ENCODE data around the gene OVCA2.

Gene OVCA2

DNA sequence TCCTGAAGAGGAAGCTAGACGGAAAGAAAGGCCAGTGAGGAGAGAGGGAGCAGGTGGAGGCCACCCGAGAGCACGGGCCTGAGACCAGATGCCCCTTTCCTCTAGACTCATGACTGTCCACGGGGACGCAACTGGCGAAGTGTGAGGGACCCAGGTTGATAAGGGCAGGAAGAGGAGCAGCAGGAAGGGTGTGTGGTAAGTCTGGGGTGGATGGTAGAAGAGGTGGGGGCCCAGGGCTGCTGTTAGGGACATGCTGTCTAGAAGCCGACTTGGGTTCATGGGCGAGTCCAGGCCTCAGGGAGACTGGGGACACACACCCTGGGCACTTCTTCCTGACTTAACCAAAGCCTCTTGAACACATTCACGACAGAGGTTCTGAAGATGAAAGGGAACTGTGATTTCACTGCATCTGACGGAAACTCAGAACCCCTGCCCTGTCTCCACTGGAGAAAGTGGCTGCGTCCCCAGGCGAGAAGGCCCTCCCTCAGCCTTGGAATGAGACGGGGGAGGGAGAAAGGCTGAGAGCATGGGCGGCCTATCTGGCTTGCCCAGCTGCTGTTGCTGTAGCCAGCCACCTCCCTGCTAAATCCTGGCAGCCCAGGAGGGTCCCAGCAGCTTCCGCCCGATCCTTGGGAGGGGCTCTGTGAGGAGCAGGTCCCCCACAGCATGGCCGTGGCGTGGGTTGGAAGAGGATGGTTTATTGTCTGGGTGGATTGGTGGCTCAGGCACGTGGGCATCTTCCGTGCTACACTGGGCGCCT lies 19.0 kb downstream of the OVCA2 start:
- TF ChIP-seq, protein P1, sequence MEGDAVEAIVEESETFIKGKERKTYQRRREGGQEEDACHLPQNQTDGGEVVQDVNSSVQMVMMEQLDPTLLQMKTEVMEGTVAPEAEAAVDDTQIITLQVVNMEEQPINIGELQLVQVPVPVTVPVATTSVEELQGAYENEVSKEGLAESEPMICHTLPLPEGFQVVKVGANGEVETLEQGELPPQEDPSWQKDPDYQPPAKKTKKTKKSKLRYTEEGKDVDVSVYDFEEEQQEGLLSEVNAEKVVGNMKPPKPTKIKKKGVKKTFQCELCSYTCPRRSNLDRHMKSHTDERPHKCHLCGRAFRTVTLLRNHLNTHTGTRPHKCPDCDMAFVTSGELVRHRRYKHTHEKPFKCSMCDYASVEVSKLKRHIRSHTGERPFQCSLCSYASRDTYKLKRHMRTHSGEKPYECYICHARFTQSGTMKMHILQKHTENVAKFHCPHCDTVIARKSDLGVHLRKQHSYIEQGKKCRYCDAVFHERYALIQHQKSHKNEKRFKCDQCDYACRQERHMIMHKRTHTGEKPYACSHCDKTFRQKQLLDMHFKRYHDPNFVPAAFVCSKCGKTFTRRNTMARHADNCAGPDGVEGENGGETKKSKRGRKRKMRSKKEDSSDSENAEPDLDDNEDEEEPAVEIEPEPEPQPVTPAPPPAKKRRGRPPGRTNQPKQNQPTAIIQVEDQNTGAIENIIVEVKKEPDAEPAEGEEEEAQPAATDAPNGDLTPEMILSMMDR (IDR thresholded peaks at IDR 0.05), result no peak
- Mint-ChIP-seq H3K27me3 (ENCODE audit: low read depth, poor library complexity) (peaks cover 67% of the 10 kb centered on the region), H3K27ac (no peak overlapping the region), H3K4me1 (peaks cover 45% of the 10 kb centered on the region), H3K9me3 (no peaks in the 10 kb centered on the region), H3K36me3 (ENCODE audit: low read depth) (peaks cover 58% of the 10 kb centered on the region), H3K4me3 (no peak overlapping the region)
- DNase-seq, result no peak

DNA sequence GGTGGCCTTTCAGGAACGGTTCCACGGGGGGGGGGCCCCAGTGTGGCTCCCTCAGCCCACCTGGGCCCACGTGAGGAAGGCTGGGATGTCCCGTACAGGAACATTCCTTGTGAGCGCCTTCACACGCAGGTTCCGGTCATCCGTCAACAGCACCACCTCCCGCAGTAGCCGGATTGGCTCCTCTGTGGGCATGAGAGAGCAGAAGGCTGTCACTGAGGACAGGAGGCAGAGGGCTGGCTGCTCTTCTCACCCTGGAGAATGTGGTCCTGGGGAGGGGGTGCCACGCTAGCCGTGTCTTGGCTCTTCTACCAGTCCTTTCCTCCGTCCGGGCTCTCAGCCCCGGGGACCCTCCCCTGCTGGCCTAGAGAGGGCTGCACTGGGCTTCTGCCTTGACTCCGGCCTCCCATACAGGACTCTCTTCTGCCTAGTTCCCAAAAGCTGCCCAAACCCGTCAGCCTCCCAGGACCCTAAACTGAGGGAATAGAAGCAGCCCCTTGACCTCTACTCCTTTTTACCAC lies 19.7 kb downstream of the OVCA2 start:
- no peak for DNase-seq
- peaks cover 63% of the 10 kb centered on the region for H3K36me3 Mint-ChIP-seq (ENCODE audit: low read depth)
- TF ChIP-seq, protein P1 (IDR thresholded peaks at IDR 0.05), result no peak
- H3K9me3 Mint-ChIP-seq, result no peaks in the 10 kb centered on the region
- peaks cover 60% of the 10 kb centered on the region for H3K27me3 Mint-ChIP-seq (ENCODE audit: low read depth, poor library complexity)
- no peak overlapping the region for H3K4me3 Mint-ChIP-seq
- peaks cover 51% of the 10 kb centered on the region for H3K4me1 Mint-ChIP-seq
- H3K27ac Mint-ChIP-seq, result no peak overlapping the region

DNA sequence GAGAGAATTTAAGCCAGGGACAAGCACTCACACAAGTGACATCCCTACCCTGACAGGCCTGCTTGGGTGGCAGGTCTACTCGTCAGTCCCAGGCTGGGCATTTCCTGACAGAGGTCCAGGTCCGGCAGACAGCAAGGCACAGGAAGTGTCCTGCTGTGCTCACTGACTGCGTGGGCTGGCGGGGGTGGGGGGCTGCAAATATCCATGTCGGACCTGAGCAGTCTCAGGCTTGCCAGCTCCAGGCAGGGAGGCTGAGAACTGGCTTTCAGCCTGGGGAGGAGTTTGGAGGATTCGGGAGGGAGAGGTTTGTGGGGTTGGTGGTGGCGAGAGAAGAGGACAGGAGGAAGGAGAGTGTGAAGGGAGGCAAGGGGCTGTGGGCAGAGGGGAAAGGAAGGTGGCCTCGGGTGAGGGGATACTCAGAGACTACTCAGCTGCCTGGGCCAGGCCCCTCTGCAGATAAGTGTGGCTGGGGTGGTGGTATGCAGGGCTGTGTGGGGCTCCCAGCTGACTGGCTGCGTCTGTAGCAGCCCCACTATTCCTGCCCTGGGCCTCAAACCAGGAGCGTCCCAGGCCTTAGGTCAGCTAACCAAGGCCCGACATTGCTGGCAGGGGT lies 20.9 kb downstream of the OVCA2 start:
- no peak for DNase-seq
- TF ChIP-seq, protein P1 (IDR thresholded peaks at IDR 0.05), result no peak
- H3K27me3 Mint-ChIP-seq (ENCODE audit: low read depth, poor library complexity), result peaks cover 51% of the 10 kb centered on the region
- H3K36me3 Mint-ChIP-seq (ENCODE audit: low read depth), result peaks cover 63% of the 10 kb centered on the region
- no peaks in the 10 kb centered on the region for H3K9me3 Mint-ChIP-seq
- no peak overlapping the region for H3K27ac Mint-ChIP-seq
- H3K4me3 Mint-ChIP-seq, result peak overlapping the region; percentile 49
- peaks cover 61% of the 10 kb centered on the region for H3K4me1 Mint-ChIP-seq

DNA sequence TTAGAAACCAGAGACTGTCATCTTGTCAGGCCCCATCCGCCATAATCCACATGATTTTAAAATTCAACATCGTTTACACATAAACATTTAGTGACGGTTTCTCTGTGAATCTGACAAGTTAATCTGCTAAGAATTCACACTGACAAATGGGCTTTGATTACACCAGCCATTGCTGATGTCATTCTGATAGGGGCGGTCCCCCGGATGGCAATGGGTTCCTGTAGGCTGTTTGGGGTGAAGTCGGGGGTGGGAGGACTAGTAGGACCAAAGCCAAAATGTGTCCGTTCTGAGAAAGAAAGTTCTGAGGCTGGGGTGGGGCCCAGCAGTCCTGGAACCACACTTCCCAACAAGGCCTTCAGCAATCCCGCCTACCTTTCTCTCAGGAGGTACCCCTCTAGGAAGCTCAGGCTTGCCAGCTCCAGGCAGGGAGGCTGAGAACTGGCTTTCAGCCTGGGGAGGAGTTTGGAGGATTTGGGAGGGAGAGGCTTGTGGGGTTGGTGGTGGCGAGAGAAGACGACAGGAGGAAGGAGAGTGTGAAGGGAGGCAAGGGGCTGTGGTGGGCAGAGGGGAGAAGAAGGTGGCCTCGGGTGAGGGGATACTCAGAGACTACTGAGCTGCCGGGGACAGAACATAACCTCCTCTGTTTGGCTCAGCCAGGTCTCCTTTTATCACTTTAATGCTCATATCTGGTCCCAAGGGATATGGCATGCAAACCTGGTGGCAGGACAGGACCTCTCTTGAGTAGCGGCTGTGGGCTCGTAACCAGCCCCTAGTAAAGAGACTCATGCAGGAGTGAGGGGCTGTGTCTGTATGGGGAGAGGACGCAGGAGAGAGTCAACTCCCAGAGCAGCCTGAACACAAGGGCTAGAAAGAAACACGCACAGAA lies 21.7 kb downstream of the OVCA2 start:
- peaks cover 42% of the 10 kb centered on the region for H3K27me3 Mint-ChIP-seq (ENCODE audit: low read depth, poor library complexity)
- peaks cover 70% of the 10 kb centered on the region for H3K4me1 Mint-ChIP-seq
- TF ChIP-seq, protein P1 (IDR thresholded peaks at IDR 0.05), result no peak
- no peaks in the 10 kb centered on the region for H3K9me3 Mint-ChIP-seq
- DNase-seq, result no peak
- no peak overlapping the region for H3K27ac Mint-ChIP-seq
- H3K36me3 Mint-ChIP-seq (ENCODE audit: low read depth), result peaks cover 64% of the 10 kb centered on the region
- peak overlapping the region; percentile 7 for H3K4me3 Mint-ChIP-seq

DNA sequence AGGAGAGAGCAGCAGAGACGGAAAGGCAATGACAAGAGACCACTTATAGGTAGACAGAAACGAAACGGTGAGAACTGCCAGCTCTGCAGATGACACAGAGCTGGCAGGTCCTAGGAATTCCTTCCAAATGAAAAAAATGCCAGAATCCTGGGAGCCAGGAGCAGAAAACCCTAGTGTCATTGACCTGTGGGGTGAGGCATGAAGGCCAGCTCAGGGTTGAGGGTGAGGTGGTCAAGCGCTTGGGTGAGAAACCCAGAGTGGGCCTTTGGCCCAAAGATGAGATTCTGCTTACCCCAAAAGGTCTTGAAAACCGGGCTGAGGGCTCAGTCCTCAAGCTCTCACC lies 22.3 kb downstream of the OVCA2 start:
- Mint-ChIP-seq H3K27ac (no peak overlapping the region), H3K27me3 (ENCODE audit: low read depth, poor library complexity) (peaks cover 36% of the 10 kb centered on the region), H3K36me3 (ENCODE audit: low read depth) (peaks cover 70% of the 10 kb centered on the region), H3K4me3 (peak overlapping the region; percentile 7), H3K4me1 (peaks cover 76% of the 10 kb centered on the region), H3K9me3 (no peaks in the 10 kb centered on the region)
- no peak for DNase-seq
- TF ChIP-seq, protein P1 (IDR thresholded peaks at IDR 0.05), result no peak
